ENCODE results near the gene TEDDM1. TPM values are rescaled to one million over a fixed set of nuclear protein-coding genes. Genes with fewer than 3 reads are reported as not detected.

The TEDDM1 gene
- total and polyA plus RNA-seq, 4 donors = 0.08 TPM; not detected in 3

DNA sequence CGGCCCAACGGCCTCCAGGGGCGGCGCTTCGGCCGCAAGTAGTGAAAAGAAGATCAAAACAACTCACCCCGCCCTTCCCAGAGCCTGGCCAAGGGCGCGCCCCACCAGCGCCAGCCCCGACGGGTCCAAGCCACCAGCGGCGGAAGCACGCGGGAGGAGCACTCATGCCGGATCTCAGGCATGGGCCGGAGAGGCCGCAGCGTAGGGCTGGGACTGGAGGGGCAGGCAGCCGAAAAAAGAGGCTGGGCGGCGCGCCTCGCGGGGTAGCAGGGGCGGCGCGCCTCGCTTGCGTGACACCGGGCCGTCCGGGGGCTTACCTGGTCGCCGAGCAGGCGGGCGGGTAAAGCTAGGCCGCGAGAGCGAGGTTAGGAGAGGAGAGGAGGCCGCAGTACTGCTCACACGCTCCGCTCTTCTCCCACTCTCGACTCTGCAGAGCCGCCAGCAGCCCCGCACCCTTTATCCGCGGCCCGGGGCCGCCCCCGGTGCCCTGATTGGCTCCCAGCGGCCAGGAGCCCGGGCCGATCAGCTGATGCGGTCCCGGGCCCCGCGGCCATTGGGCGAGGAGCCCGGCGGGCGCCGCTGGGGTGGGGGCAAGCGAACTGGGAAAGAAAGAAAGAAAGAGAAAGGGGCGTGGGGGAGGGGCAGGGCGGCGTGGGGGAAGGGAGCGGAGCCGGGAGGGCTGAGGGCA is 9.0 kb downstream of the TEDDM1 start, which contains the start of gene GLUL:
GLUL (minus strand) TSS at position 429 of the 688 bp plus-strand sequence. CDS start 3,053 bp downstream, outside the sequence.
- peak; percentile 91 for DNase-seq (ENCODE audit: low spot score)
- Histone ChIP-seq H3K27ac (ENCODE audit: low read depth in 1 of 2, low read length in 2 of 2) (peak within 1 kb of the TSS; percentile 94 to 97), H3K27me3 (ENCODE audit: control insufficient read depth in 4 of 4, insufficient read depth in 4 of 4, low read length in 3 of 4) (no peaks in the 10 kb centered on the region), H3K36me3 (ENCODE audit: control insufficient read depth in 4 of 4, insufficient read depth in 3 of 4, low read depth in 1 of 4, low read length in 3 of 4) (peaks cover 0 to 20% (median 18%) of the 10 kb centered on the region in 4 donors), H3K4me3 (ENCODE audit: low read depth in 1 of 3, low read length in 3 of 3) (peak within 1 kb of the TSS; percentile 87 to 92 (median 88)), H3K4me1 (ENCODE audit: control insufficient read depth in 4 of 4, insufficient read depth in 4 of 4, low read length in 3 of 4) (peaks cover 0 to 39% (median 10%) of the 10 kb centered on the region in 4 donors), H3K9ac (ENCODE audit: low read depth in 1 of 2, low read length in 2 of 2) (peak within 1 kb of the TSS; percentile 86 to 90), H3K9me3 (ENCODE audit: control insufficient read depth in 4 of 4, low read length in 3 of 4) (no peaks in the 10 kb centered on the region)
- TF ChIP-seq EGR1 (IDR thresholded peaks at IDR 0.05; ENCODE audit: low read depth in 2 of 2) (peak in 1 of 2 donors; percentile 23), TAF1 (conservative IDR thresholded peaks at IDR 0.05) (peak; percentile 95), SP1 (IDR thresholded peaks at IDR 0.05) (peak; percentile 57), FOXA2 (IDR thresholded peaks at IDR 0.05) (no peak), RAD21 (IDR thresholded peaks at IDR 0.05) (peak; percentile 27 to 54), YY1 (IDR thresholded peaks at IDR 0.05) (peak; percentile 86), GABPA (IDR thresholded peaks at IDR 0.05 in 1 of 2, conservative IDR thresholded peaks at IDR 0.05 in 1 of 2) (no peak)
- TF ChIP-seq, protein P1, sequence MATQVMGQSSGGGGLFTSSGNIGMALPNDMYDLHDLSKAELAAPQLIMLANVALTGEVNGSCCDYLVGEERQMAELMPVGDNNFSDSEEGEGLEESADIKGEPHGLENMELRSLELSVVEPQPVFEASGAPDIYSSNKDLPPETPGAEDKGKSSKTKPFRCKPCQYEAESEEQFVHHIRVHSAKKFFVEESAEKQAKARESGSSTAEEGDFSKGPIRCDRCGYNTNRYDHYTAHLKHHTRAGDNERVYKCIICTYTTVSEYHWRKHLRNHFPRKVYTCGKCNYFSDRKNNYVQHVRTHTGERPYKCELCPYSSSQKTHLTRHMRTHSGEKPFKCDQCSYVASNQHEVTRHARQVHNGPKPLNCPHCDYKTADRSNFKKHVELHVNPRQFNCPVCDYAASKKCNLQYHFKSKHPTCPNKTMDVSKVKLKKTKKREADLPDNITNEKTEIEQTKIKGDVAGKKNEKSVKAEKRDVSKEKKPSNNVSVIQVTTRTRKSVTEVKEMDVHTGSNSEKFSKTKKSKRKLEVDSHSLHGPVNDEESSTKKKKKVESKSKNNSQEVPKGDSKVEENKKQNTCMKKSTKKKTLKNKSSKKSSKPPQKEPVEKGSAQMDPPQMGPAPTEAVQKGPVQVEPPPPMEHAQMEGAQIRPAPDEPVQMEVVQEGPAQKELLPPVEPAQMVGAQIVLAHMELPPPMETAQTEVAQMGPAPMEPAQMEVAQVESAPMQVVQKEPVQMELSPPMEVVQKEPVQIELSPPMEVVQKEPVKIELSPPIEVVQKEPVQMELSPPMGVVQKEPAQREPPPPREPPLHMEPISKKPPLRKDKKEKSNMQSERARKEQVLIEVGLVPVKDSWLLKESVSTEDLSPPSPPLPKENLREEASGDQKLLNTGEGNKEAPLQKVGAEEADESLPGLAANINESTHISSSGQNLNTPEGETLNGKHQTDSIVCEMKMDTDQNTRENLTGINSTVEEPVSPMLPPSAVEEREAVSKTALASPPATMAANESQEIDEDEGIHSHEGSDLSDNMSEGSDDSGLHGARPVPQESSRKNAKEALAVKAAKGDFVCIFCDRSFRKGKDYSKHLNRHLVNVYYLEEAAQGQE (IDR thresholded peaks at IDR 0.05) = peak; percentile 95
- TF ChIP-seq, protein P2, sequence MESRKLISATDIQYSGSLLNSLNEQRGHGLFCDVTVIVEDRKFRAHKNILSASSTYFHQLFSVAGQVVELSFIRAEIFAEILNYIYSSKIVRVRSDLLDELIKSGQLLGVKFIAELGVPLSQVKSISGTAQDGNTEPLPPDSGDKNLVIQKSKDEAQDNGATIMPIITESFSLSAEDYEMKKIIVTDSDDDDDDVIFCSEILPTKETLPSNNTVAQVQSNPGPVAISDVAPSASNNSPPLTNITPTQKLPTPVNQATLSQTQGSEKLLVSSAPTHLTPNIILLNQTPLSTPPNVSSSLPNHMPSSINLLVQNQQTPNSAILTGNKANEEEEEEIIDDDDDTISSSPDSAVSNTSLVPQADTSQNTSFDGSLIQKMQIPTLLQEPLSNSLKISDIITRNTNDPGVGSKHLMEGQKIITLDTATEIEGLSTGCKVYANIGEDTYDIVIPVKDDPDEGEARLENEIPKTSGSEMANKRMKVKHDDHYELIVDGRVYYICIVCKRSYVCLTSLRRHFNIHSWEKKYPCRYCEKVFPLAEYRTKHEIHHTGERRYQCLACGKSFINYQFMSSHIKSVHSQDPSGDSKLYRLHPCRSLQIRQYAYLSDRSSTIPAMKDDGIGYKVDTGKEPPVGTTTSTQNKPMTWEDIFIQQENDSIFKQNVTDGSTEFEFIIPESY (IDR thresholded peaks at IDR 0.05) = no peak
- WGBS = 1% methylated on average over 70 of the region's 70 CpGs

DNA sequence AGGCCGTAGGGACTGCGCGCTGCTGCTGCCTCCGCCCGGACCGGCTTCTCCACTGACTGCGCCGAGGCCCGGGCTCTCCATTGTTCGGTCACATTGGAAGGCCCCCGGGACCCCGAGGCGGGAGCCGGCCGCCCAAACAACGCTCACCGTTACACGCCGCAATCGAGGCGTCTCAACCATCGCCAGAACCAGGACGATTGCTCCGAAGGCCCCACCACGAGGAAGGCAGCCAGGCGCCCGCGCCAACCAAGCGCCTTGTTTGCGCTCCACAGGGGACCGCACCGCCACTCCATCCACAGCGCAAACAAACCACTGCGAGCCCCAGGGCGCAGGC is 9.5 kb downstream of the TEDDM1 start:
- no peaks in the 10 kb centered on the region for H3K9me3 ChIP-seq (ENCODE audit: control insufficient read depth in 4 of 4, low read length in 3 of 4)
- TF ChIP-seq SP1 (IDR thresholded peaks at IDR 0.05) (no peak), YY1 (IDR thresholded peaks at IDR 0.05) (no peak)
- TF ChIP-seq, protein P2 (IDR thresholded peaks at IDR 0.05) = no peak
- TF ChIP-seq, protein P3, sequence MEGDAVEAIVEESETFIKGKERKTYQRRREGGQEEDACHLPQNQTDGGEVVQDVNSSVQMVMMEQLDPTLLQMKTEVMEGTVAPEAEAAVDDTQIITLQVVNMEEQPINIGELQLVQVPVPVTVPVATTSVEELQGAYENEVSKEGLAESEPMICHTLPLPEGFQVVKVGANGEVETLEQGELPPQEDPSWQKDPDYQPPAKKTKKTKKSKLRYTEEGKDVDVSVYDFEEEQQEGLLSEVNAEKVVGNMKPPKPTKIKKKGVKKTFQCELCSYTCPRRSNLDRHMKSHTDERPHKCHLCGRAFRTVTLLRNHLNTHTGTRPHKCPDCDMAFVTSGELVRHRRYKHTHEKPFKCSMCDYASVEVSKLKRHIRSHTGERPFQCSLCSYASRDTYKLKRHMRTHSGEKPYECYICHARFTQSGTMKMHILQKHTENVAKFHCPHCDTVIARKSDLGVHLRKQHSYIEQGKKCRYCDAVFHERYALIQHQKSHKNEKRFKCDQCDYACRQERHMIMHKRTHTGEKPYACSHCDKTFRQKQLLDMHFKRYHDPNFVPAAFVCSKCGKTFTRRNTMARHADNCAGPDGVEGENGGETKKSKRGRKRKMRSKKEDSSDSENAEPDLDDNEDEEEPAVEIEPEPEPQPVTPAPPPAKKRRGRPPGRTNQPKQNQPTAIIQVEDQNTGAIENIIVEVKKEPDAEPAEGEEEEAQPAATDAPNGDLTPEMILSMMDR (IDR thresholded peaks at IDR 0.05; ENCODE audit: low read depth, low read length, missing input control) = peak; percentile 32
- H3K9ac ChIP-seq (ENCODE audit: low read depth in 1 of 2, low read length in 2 of 2) = peak overlapping the region; percentile 67 to 86
- peak; percentile 49 for DNase-seq (ENCODE audit: low spot score)
- under 1% methylated on average over 35 of the region's 35 CpGs for WGBS
- peaks cover 2 to 43% (median 9%) of the 10 kb centered on the region in 4 donors for H3K4me1 ChIP-seq (ENCODE audit: control insufficient read depth in 4 of 4, insufficient read depth in 4 of 4, low read length in 3 of 4)
- H3K27ac ChIP-seq (ENCODE audit: low read depth in 1 of 2, low read length in 2 of 2) = peak overlapping the region; percentile 94 to 97
- H3K4me3 ChIP-seq (ENCODE audit: low read depth in 1 of 3, low read length in 3 of 3) = peak overlapping the region; percentile 87 to 92 (median 88)
- peaks cover 0 to 25% (median 23%) of the 10 kb centered on the region in 4 donors for H3K36me3 ChIP-seq (ENCODE audit: control insufficient read depth in 4 of 4, insufficient read depth in 3 of 4, low read depth in 1 of 4, low read length in 3 of 4)
- no peaks in the 10 kb centered on the region for H3K27me3 ChIP-seq (ENCODE audit: control insufficient read depth in 4 of 4, insufficient read depth in 4 of 4, low read length in 3 of 4)
